Measurements from ENCODE around the gene PSMB3. TPM values are rescaled to one million over a fixed set of nuclear protein-coding genes. Genes with fewer than 3 reads are reported as not detected.

The PSMB3 gene
- total RNA-seq, 1 experiment from 2014 or later, result 233 TPM

- no peak for TF ChIP-seq TCF7L2 (IDR thresholded peaks at IDR 0.05; ENCODE audit: low read depth, low read length)
- no peak for TF ChIP-seq CTCF (IDR thresholded peaks at IDR 0.05)
- TF ChIP-seq SIN3A (IDR thresholded peaks at IDR 0.05; ENCODE audit: borderline replicate concordance, insufficient read depth, low read depth, low read length), result no peak
- TF ChIP-seq REST (IDR thresholded peaks at IDR 0.05; ENCODE audit: insufficient read depth in 1 of 2, low read depth in 2 of 2, low read length in 1 of 2), result no peak
- TF ChIP-seq POLR2AphosphoS5 (IDR thresholded peaks at IDR 0.05; ENCODE audit: low read depth, low read length), result no peak
- Histone ChIP-seq H3K4me1 (ENCODE audit: control insufficient read depth, insufficient read depth, low read length) (no peaks in the 10 kb centered on the region), H3K27ac (ENCODE audit: low read length) (no peak overlapping the region), H3K4me3 (ENCODE audit: low read depth in 2 of 2, low read length in 2 of 2) (no peak overlapping the region), H3K27me3 (ENCODE audit: control insufficient read depth, insufficient read depth, low read length) (no peaks in the 10 kb centered on the region), H3K9me3 (ENCODE audit: control insufficient read depth, insufficient read depth, low read depth, low read length) (no peaks in the 10 kb centered on the region), H3K36me3 (ENCODE audit: control insufficient read depth, insufficient read depth, low read length) (no peaks in the 10 kb centered on the region)
- ChIA-PET CTCF (interaction anchor here (0.5 kb wide), 1 partner anchor 64 kb away, joined by 4 read pairs; no protein-coding TSS in a partner anchor), POLR2A (no interaction called here)
- DNase-seq (ENCODE audit: low read depth, low spot score), result no peak
- intact Hi-C loops (cut with micrococcal nuclease; ENCODE audit: unreplicated experiment) (no loop called here), in situ Hi-C loops (cut with HindIII; ENCODE audit: low pct_unique_long_range_greater_than_20kb, low sequenced_read_pairs) (no loop called here)
- no peak for ATAC-seq
- no TSS peak for BruUV-seq (replicated peaks)
These were observed 33.1 kb upstream of the PSMB3 start for GRCh38 chr17:38719289-38719942.

GRCh38 chr17:38719943-38720641 lies 32.4 kb upstream of the PSMB3 start:
- no peak for DNase-seq (ENCODE audit: low read depth, low spot score)
- CTCF ChIA-PET, result no interaction called here
- in situ Hi-C loops (cut with HindIII; ENCODE audit: low pct_unique_long_range_greater_than_20kb, low sequenced_read_pairs), result no loop called here
- intact Hi-C loops (cut with micrococcal nuclease; ENCODE audit: unreplicated experiment), result no loop called here
- Histone ChIP-seq H3K36me3 (ENCODE audit: control insufficient read depth, insufficient read depth, low read length) (no peaks in the 10 kb centered on the region), H3K9me3 (ENCODE audit: control insufficient read depth, insufficient read depth, low read depth, low read length) (no peaks in the 10 kb centered on the region), H3K27ac (ENCODE audit: low read length) (no peak overlapping the region), H3K27me3 (ENCODE audit: control insufficient read depth, insufficient read depth, low read length) (no peaks in the 10 kb centered on the region), H3K4me1 (ENCODE audit: control insufficient read depth, insufficient read depth, low read length) (no peaks in the 10 kb centered on the region), H3K4me3 (ENCODE audit: low read depth in 2 of 2, low read length in 2 of 2) (no peak overlapping the region)
- POLR2A ChIA-PET, result no interaction called here
- TF ChIP-seq CTCF (IDR thresholded peaks at IDR 0.05) (no peak), TCF7L2 (IDR thresholded peaks at IDR 0.05; ENCODE audit: low read depth, low read length) (no peak), SIN3A (IDR thresholded peaks at IDR 0.05; ENCODE audit: borderline replicate concordance, insufficient read depth, low read depth, low read length) (no peak), REST (IDR thresholded peaks at IDR 0.05; ENCODE audit: insufficient read depth in 1 of 2, low read depth in 2 of 2, low read length in 1 of 2) (no peak), POLR2AphosphoS5 (IDR thresholded peaks at IDR 0.05; ENCODE audit: low read depth, low read length) (no peak)
- BruUV-seq (replicated peaks), result no TSS peak
- ATAC-seq, result no peak
